ENCODE measurements around the gene GANAB. TPM values are rescaled to one million over a fixed set of nuclear protein-coding genes. Genes with fewer than 3 reads are reported as not detected.
A peak's percentile ranks its signal among the peaks of the same experiment; 100 is the strongest.

The GANAB gene
- total and polyA plus RNA-seq, 2 of the 4 experiments (the other 2 are of a cell fraction) = 209 to 344 TPM

GRCh38 chr11:62654297-62654696 is 7.9 kb upstream of the GANAB start:
- in situ Hi-C loops (cut with MboI; ENCODE audit: low sequenced_read_pairs) (no loop called here), intact Hi-C loops (cut with micrococcal nuclease) (no loop called here), dilution Hi-C loops (cut with HindIII; ENCODE audit: low sequenced_read_pairs, unreplicated experiment) (no loop called here)
- Histone ChIP-seq H3K9ac (ENCODE audit: low read depth, low read length) (no peak overlapping the region), H4K20me1 (ENCODE audit: insufficient read depth, low read length) (no peaks in the 10 kb centered on the region; the same call in 1 of the 2 replicates), H3K4me1 (ENCODE audit: control insufficient read depth, insufficient read depth, low read length) (peaks cover 2% of the 10 kb centered on the region; the same call in 1 of the 2 replicates), H4K8ac (ENCODE audit: low read depth in 2 of 2, low read length in 2 of 2) (peak overlapping the region; percentile 47 to 70; a peak in 3 of 4 replicates), H3K27ac (ENCODE audit: insufficient read depth, low read length) (no peak overlapping the region), H3K56ac (ENCODE audit: extremely low read depth, insufficient read depth, low read length) (no peak overlapping the region), H4K5ac (ENCODE audit: low read depth, low read length) (peak overlapping the region; percentile 50; the same call in 1 of the 2 replicates), H3K36me3 (ENCODE audit: control insufficient read depth, insufficient read depth, low read length) (peaks cover 6% of the 10 kb centered on the region), H2BK5ac (ENCODE audit: low read depth, low read length, poor library complexity, severe bottlenecking) (no peak overlapping the region), H3K4ac (ENCODE audit: low read depth, low read length) (no peak overlapping the region), H2BK120ac (ENCODE audit: low read depth, low read length) (no peak overlapping the region), H3K9me3 (ENCODE audit: control insufficient read depth, insufficient read depth, low read length) (no peaks in the 10 kb centered on the region), H3K79me1 (ENCODE audit: low read depth in 1 of 2, low read length in 2 of 2) (peaks cover 6 to 34% of the 10 kb centered on the region in 2 experiments), H3K23ac (ENCODE audit: low read depth, low read length) (no peak overlapping the region), H3K14ac (replicated peaks; ENCODE audit: low read depth, low read length) (no peak overlapping the region), H2BK15ac (ENCODE audit: low read depth, low read length) (no peak overlapping the region), H3K4me2 (ENCODE audit: low read depth, low read length) (no peak overlapping the region), H4K91ac (ENCODE audit: insufficient read depth, low read depth, low read length) (no peak overlapping the region), H2AK9ac (replicated peaks; ENCODE audit: low read depth, low read length, poor library complexity) (peak overlapping the region; percentile 9), H3K9me1 (ENCODE audit: insufficient read depth, low read length) (no peaks in the 10 kb centered on the region), H2BK20ac (ENCODE audit: low read depth, low read length) (no peak overlapping the region), H3K4me3 (ENCODE audit: insufficient read depth, low read depth, low read length) (no peak overlapping the region), H2AK5ac (ENCODE audit: low read depth, low read length) (0 out of 2 replicates have a peak overlapping the region, but pooled peaks have one; percentile 24), H3K18ac (ENCODE audit: low read depth, low read length) (no peak overlapping the region), H3K27me3 (ENCODE audit: control insufficient read depth, insufficient read depth, low read length) (no peaks in the 10 kb centered on the region), H2AFZ (replicated peaks; ENCODE audit: low read length, poor library complexity) (peak overlapping the region; percentile 69)
- CTCF ChIA-PET = no interaction called here
- no peak for TF ChIP-seq MAFK (IDR thresholded peaks at IDR 0.05; ENCODE audit: low read depth, low read length)
- TF ChIP-seq, protein P1, sequence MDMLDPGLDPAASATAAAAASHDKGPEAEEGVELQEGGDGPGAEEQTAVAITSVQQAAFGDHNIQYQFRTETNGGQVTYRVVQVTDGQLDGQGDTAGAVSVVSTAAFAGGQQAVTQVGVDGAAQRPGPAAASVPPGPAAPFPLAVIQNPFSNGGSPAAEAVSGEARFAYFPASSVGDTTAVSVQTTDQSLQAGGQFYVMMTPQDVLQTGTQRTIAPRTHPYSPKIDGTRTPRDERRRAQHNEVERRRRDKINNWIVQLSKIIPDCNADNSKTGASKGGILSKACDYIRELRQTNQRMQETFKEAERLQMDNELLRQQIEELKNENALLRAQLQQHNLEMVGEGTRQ (IDR thresholded peaks at IDR 0.05; ENCODE audit: low read depth, low read length) = no peak
- no peak for TF ChIP-seq MXI1 (IDR thresholded peaks at IDR 0.05; ENCODE audit: borderline replicate concordance, low read depth, low read length)
- no peak for TF ChIP-seq NFE2L2 (IDR thresholded peaks at IDR 0.05; ENCODE audit: low read depth, low read length)
- DNase-seq (no peak), ATAC-seq (ENCODE audit: low read depth) (no peak)
- BruUV-seq (replicated peaks) = no TSS peak
- WGBS, 2 experiments (ENCODE audit: extremely low coverage in 2 of 2, insufficient read length in 1 of 2) = no CpG with 5 or more reads among the region's 11 CpGs
- POLR2A ChIA-PET (ENCODE audit: unreplicated experiment) = interaction anchor here (1.2 kb wide), 1 partner anchor 11 kb away, joined by 5 read pairs; the partner anchor contains the start of genes C11orf98 and CSKMT
